Esophagus muscularis mucosa (tissue), 4 donors: ENCODE results near the gene ASTN2.

Source experiments
- CTCF ChIP-seq, 3 experiments: fragments of 200-600 bp in 2 of 3; fragments of 450-650 bp in 1 of 3; sonication (generic) in 2 of 3; IDR thresholded peaks; one replicate each; pipeline ENCODE4 v1.5.1; 2017 to 2019; ENCODE audit warnings: antibody characterized with exemption in 3 of 3, mild to moderate bottlenecking in 2 of 3, moderate library complexity in 1 of 3
- EP300 ChIP-seq: sonication (generic); formaldehyde crosslinking; IDR thresholded peaks from one replicate; pipeline ENCODE4 v1.6.1; 2017; ENCODE audit warnings: antibody characterized with exemption
- POLR2AphosphoS5 ChIP-seq, 2 donors: sonication (generic); formaldehyde crosslinking; IDR thresholded peaks; one replicate each; pipeline ENCODE4 v1.6.1; 2017; ENCODE audit warnings: antibody characterized with exemption in 2 of 2

- TF ChIP-seq CTCF (IDR thresholded peaks at IDR 0.05) (no peak), EP300 (no peak), POLR2AphosphoS5 (IDR thresholded peaks at IDR 0.05) (no peak)
Measured at GRCh38 chr9:116654059-116654355, 760.9 kb downstream of the ASTN2 start.
